Activated T-helper 9 cell treated with anti-CD3 and anti-CD28 coated beads, Interleukin-2, amount 50 U/mL, for 16 hours (primary cell): Measurements from ENCODE around the gene DAZL.
"Not testable (repeated sequence)": the region's sequence is repeated elsewhere in the genome, so short reads cannot be mapped to it uniquely, and the experiment has no call there.

ENCODE experiments used
- DNase-seq: peaks from one replicate; pipeline ENCODE4 v3.0.0-alpha.2; 2020; ENCODE audit warnings: low read depth

The DAZL gene, protein sequence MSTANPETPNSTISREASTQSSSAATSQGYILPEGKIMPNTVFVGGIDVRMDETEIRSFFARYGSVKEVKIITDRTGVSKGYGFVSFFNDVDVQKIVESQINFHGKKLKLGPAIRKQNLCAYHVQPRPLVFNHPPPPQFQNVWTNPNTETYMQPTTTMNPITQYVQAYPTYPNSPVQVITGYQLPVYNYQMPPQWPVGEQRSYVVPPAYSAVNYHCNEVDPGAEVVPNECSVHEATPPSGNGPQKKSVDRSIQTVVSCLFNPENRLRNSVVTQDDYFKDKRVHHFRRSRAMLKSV

DNA sequence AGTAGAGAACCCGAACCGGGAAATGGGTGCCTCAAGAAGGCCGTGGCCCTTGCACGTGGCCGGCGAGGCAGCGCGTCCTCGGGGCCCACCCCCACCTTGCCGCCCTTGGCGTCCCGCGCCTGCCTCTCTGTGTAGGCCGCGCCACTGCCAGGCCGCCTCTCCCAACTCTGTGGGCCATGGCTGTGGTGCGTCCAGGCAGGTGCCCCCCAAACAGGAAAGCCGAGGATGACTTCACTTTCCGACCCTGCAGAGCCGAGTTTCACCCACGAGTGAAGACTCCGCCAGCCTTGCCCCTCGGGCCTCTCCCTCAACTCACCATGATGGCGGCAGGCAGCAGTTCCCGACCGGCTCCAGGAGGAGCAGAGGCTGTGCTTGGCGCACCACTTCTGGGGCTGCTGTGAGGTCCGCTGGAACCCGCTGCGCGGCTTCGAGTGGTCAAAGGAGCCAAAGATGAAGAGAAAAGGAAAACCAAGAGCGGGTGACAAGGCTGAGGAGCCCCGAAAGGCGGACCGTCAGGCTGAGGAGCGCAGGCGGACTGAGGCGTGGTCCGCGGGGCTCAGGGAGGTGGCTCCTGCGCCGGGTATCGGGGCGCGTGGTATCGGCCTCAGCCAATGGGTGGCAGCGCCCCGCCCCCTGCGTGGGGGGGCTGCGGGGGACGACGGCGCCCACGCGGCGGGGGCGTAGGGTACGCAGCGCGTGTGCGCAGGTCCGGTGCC lies at the start of gene DAZL:
Gene DAZL (minus strand): TSS at position 537 of the 716 bp plus-strand sequence. CDS start 218 bp downstream, at position 319.
- no peak for DNase-seq

DNA sequence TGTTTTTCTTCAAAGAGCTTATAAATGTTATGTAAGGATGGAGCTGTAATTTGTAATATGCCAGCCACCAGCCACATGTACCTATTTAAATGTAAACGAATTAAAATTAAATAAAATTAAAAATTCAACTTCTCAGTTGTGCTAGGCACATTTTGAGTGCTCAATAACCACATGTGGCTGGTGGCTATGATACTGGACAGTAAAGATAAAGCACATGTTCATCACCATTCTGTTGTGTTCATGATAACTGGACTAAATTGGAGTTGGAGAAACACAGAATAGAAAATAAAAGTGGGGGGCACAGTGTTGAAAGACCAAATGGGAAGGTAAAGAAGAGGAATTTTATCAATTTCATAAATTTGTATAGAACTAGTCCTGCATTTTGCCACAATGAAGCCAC lies 49.8 kb upstream of the DAZL start:
- DNase-seq, result no peak

DNA sequence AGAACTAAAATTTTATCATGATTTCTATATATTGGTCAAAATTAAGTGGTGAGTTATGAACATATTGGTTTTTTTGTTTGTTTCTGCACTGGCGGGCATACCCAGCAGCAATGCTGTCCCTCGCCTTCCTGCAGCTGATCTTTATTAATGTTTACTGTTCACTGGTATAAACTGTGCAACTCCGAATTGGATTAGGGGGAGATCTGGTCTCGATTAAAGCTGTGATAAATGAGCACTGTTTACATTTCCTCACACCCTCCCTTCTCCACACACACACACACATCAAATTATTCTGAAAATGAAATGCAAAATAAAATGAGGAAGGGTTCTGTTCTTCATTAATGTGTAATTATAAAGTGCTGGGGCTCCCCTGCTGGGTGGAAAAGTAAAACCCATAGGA lies 48.5 kb upstream of the DAZL start:
- no peak for DNase-seq

DNA sequence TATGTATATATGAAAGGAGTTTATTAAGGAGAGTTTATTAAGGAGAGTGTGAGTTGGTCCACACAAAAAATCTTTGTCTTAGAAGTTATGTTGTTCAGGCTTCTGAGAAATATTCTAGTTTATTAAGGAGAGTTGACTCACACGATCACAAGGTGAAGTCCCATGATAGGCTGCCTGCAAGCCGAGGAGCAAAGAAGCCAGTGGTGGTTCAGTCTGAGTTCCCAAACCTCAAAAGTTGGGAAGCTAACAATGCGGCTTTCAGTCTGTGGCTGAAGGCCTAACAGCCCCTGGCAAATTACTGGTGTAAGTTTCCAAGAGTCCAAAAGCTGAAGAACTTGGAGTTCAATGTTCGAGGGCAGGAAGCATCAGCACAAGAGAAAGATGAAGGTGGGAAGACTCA lies 42.4 kb upstream of the DAZL start:
- no peak for DNase-seq

DNA sequence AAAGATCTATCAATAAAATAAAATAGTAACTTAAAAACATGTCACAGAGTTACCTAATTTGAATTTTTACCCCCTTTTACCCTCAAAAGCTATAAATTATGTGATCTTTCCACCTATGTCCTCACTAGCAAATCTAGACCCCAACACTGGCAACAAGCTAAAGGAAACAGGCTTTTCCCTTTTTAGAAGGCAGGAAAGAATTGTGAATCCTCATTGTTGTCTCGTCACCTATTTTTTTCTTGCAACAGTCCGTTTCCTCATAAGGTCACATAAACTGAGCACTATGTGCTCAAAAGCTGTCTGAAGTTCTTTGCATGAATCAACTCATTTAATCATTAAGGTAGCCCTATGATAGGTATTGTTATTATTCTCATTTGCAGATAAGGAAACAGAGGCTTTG lies 34.6 kb upstream of the DAZL start:
- no peak for DNase-seq

DNA sequence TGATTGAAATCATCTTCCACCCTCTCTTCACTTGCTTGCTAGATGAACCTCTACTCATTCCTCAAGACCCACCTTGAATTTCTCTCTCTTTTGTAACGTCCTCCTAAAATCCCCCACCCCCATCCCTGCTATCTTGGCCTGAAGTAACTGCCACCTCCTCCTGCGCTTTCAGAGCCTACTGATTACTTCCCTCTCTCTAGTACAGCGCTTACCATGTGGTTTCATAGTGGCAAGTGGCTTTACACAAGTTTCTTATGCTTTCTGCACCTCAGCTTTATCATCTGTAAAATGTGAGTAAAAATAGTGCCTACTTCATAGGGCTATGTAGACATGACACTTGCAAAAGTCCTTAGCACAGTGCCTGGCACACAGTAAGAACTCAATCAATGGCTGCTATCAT lies 28.7 kb upstream of the DAZL start:
- no peak for DNase-seq

DNA sequence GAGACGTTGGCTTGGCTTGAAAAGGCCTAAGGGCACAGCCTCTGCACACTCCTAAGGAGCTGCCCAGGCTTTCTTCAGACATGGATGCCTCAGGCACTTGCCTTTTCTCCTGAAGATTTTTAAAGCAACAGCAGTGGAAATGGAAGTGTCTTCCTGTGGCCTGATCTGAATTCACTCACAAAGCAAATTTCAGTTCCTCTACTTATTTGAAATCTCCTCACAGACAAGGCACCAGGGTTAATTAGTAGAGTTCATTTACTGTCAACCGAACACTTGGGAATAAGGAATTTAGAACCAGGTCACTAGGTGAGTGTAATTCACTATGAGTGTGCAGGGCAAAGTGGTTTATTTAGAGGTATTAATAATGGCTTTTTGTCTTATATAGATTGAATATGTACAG lies 27.2 kb upstream of the DAZL start:
- DNase-seq, result no peak

DNA sequence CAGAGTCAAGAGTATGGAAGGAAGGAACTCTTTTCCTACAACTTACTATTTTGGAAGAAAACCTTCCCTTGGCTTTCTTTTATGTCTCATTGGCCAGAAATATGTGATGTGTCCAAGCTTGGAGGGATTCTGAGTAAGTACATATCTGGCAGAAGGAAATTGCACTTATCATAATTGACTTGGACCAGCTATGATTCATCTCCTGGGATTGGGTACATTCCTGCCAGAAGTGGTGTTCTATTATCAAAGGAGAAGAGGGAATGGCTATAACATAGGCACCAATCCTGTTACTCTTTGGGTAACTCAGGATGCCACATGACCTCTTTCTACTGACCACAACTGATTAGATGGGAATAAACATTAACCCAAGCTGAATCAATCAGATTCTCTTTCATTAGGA lies 13.5 kb upstream of the DAZL start:
- no peak for DNase-seq

DNA sequence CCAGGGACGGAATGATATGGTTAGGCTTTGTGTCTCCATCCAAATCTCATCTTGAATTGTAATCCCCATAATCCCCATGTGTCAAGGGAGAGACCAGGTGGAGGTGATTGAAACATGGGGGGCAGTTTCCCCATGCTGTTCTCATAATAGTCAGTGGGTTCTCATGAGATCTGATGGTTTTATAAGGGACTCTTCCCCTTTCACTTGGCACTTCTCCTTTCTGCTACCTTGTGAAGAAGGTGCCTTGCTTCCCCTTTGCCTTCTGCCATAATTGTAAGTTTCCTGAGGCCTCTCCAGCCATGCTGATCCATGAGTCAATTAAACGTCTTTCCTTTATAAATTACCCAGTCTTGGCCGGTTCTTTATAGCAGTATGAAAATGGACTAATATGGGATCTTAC lies 11.9 kb upstream of the DAZL start:
- not testable (repeated sequence) for DNase-seq

DNA sequence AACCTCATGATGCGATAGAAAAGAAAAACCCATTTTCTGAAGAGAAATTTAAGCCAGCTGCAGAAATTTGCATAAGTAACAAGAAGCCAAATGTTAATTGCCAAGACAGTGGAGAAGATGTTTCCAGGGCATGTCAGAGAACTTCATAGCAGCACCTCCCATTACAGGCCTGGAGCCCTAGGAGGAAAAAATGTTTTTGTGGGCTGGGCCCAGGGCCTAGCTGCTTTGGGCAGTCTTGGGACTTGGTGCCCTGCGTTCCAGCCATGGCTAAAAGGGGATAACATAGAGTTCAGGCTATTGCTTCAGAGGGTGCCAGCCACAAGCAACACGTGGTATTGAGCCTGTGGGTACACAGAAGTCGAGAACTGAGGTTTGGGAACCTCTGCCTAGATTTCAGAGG lies 10.9 kb upstream of the DAZL start:
- DNase-seq, result no peak

DNA sequence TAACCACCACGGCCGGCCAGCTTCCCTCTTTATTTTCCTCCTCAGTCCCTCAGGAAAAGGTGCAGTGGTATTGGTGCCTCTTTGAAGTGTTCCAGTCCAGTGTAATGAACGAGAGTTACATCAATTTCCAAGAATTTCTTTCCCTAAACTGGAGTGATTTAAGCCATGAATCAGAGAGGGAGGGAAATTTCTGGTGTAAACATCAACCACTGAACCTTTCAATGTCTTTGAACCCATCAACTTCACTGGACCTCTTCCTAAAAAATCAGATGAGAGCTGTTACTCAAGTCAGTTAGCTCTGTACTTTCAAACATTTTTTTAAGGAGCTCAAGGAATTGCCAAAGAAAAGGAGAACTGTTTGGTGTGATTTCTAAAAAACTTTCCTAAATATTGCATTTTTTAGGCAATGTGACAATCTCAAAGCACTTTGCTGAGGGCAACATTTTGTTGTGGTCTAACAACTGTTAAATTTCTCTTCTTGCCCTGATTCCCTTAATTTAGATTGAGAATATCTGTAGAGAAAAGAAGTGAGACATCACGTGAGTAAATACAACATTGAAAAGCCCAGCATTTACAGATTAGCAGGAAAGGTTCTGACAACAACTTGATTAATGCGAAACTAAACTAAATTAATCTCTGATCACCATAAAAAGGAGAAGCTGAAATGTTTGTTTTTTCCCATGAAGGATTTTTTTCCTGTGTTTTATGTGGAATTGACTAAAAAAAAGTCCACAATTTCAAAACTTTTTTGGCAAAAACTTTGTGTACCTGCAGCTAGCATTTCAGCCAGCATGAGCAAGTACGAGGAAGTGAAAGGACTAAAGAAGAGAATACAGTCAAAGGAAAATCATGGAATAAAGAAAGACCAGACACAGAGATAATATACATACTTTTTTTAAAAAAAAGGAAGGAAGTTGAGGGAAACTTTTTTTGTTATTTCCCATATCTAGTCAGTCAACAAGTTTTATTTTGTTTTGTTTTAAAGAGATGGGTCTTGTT lies 9.1 kb upstream of the DAZL start:
- no peak for DNase-seq

DNA sequence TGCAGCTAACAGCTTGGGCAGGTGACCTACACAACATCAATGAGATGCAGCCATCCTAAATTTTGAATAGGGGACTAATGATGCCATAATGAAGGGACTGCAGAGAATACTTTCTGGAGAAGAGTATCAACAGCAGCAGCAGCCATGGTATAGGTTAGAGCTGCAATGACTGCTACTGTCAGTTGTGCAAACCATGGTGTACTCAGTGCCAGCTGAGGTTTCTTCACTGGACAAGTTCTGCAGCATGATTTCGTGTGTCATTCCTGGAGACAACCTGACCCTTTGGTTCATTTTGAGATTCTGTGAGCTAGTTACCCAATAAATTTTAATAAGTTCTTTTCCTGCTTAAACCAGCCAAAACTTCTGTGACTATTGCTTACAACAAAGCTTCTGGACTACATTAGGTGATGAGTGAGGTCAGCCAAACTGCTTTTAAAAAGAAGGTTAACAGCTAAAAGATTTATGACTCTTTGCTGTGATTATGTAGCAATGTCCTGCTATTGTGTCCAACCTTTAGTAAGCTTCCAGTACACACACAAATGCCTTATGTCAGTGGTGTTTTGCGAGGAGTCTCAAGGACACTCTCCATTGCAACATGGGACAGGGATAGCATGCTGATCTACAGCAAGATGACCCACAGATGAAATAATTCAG lies 4.8 kb upstream of the DAZL start:
- DNase-seq, result no peak

DNA sequence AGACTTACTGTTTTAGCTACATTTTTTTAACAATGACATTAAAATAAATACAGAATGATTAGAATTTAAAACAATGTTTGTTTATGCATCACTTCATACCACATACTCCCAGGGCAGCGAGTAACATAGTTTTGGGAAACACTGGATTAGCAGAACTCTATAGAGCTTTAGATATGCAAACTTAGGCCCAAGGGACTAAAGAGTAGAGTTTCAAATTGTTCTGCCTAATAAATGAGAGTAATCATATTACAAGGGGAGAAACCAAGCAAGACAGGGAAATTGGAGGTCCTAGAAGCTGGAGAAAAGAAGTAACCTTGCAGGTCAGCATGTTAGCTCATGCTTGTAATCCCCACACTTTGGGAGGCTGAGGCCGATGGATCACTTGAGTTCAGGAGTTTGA lies 3.6 kb upstream of the DAZL start:
- DNase-seq, result no peak

DNA sequence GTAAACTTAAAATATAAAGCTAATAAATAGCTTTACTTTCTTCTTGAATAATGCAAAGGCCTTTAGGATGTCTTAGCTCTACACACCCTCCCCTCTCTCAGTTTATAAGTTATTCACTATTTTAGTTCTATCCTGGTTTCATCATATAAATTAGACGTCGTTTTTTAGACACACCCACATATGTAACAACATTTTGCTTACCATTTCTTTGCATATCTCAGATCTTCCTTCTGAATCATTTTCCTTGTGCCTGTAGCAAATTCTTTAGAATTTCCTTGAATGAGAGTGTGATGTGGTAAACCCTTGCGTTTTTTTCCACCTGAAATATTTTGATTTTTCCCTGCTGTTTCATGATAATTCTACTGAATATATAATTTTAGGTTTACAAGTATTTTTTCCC lies 2.5 kb upstream of the DAZL start:
- DNase-seq, result no peak

DNA sequence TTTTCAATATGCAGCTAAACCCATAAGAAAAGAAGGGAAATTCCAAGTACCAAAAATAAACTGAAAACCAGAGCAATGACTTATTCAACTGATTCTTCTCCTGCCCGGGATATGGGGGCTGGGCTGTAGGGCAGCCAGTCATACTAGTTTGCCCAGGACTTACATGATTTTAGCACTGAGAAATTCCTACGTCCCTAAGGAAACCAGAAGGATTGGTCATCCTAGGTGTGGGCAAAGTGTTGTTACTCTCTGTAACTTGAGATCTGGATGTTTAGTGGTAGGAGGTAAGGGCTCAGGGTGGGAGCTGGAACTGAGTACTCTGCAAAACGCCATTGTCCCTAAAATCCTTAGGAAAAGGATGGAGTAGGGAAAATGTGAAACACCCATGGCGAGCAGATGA lies 1.2 kb upstream of the DAZL start:
- DNase-seq, result no peak

DNA sequence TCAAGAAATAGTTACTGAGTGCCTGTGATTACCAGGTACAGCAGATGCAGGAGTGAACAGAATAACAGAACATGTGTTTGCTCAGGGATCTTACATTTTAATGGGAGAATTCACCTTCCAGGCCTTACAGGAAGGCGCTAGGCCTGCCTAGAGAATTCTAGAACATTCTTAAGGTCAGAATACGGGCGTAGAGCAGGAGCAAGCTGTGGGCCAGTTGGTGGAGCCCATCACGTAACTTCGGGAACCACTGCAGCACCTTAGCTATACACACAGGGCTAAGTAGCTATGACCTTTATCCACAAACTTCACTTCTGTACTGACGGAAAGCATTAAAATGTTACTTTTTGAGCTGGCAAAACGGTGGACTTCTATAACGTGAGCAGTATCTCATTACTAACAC lies 743 bp upstream of the DAZL start:
- DNase-seq, result no peak

DNA sequence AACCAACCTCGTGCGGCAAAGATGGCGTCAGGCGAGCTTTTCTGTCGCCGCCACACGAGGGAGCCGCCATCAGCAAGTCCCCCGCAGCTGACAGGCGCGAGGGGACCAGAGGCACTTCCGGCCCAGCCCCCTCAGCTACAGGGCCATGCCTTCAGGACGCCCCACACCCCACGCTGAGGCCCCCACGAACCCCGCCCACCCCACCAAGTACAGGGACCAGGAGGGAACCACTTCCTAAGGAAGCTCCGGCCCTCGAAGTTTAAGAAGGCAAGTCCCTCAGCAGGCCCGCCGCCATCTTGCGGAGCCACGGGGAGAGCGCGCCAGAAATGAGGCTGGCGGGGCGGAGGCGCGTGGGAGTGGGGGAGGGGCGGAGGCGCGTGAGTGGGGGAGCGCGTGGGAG lies 790 bp downstream of the DAZL start:
- DNase-seq, result no peak

DNA sequence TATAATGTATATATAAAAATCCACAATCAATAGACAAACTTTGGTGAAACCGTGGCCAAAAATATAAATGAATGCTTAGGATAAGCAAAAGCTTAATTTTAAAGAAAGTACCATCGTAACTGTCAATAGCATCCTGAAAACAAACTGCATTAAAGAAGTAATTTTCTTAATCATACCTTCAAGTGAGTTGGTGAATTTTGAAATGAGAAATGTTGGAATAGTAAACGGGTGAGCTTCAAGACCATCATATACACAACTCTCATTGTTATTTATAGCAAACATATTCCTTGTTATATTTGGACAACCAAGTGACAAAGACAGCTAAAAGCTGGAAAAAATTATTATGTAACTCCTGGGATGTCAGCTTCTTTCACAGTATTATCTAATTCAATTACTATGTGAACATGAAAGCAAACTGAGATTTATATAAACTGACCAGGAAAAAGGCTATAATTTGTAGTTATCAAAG lies 3.7 kb downstream of the DAZL start:
- DNase-seq, result no peak

DNA sequence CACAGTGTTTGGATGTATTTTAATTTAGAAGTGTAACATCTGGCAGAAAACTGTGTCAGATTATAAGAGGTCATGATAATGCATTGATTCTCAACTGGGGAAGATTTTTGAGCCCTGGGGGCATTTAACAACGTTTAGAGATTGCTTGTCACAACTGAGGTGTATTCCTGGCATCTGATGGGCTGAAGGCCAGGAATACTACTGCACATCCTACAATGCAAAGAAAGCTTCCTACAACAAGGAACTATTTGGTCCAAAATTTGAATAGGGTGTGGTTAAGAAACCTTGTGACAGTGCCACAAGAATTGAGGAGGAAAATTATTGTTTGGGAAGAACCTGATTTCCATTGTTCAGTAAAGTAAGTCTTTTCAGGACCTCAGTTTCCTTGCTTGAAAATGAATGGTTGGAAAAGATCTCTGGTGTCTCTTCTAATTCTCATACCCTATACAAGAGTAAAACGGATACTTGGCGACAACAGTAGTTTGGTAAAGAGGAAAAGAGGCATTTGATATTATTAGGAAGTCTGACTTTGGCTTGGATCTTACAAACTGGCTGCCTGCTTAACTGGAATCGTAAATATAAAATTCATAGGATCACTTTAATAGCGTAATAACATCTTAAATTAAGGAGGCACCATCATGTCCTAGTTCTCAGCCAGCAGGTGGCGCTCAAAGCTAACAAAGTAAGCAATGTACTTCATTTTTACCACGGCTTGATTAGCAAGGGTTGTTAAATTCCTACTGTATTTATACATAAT lies 4.3 kb downstream of the DAZL start:
- DNase-seq, result peak; percentile 64

DNA sequence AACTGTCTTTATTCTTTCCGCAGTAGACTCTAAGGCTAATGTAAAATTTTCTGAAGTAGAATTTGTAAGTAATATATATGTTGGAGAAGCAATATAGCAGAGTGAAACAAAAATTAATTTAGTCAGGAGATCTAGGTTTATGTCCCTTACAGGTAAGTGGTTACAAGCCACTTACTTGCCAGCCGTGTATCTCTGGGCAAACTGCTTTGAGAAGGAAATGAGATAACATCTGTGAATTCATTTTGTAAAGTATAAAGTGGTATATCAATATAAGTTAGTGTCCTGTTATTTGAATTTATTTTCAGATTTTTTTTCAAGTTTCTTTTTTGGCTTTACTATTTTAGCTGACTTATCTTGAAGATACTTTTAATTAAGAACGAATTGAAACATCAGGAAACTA lies 5.5 kb downstream of the DAZL start:
- DNase-seq, result no peak

DNA sequence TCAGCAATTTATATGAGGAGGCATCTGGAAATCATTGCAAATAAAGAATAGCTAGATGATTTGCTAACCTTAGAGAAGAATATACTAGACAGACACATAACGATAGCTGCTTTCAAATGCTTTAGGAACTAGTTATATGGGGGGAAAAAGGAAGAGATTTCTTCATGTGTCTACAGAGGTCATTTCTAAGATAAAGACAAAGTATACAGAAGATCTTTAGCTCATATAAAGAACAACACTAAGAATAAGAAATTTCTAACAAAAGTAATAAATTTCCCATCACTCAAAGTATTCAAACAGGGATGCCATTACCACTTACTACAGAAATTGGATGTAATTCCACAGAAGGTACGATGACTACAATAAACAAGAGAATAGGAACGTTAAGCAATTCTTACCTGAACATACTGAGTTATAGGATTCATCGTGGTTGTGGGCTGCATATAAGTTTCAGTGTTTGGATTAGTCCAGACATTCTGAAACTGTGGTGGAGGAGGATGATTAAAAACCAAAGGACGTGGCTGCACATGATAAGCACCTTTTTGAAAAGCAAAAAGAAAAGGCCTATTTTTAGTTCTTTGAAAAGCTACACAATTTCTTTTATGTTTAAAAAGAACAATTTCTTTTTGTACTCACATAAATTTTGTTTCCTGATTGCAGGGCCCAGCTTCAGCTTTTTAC lies 8.7 kb downstream of the DAZL start:
- DNase-seq, result no peak
